Spleen (tissue), 11 donors: Measurements from ENCODE around the gene NOL3. TPM values are rescaled to one million over a fixed set of nuclear protein-coding genes. Genes with fewer than 3 reads are reported as not detected.

ENCODE experiments used
- DNase-seq: peaks from one replicate; pipeline ENCODE4 v3.0.0-alpha.2; 2020
- H3K27ac ChIP-seq, 8 donors: fragments of 200-600 bp; sonication (generic) in 7 of 8; 1 replicate in 4 of 8; 2 replicates in 4 of 8; pipeline versions ENCODE4 v1.5.0 to v1.8.0; 2016 to 2021; ENCODE audit warnings: inconsistent platforms in 4 of 8, mild to moderate bottlenecking in 4 of 8, moderate library complexity in 1 of 8
- H3K27me3 ChIP-seq, 7 donors: fragments of 200-600 bp; sonication (generic) in 6 of 7; replicated peaks in 1 of 7; 1 replicate in 4 of 7; 2 replicates in 3 of 7; pipeline versions ENCODE4 v1.5.0 to v1.8.0; 2016 to 2021; ENCODE audit warnings: inconsistent platforms in 3 of 7, mild to moderate bottlenecking in 1 of 7
- H3K36me3 ChIP-seq, 6 donors: fragments of 200-600 bp; sonication (generic) in 5 of 6; 1 replicate in 4 of 6; 2 replicates in 2 of 6; pipeline versions ENCODE4 v1.5.0 to v1.8.0; 2016 to 2021; ENCODE audit warnings: inconsistent platforms in 2 of 6
- H3K4me1 ChIP-seq, 6 donors: fragments of 200-600 bp; sonication (generic) in 5 of 6; 1 replicate in 3 of 6; 2 replicates in 3 of 6; pipeline versions ENCODE4 v1.5.0 to v1.8.0; 2016 to 2021; ENCODE audit warnings: inconsistent platforms in 3 of 6
- H3K4me3 ChIP-seq, 8 donors: fragments of 200-600 bp; sonication (generic) in 7 of 8; 1 replicate in 4 of 8; 2 replicates in 4 of 8; pipeline versions ENCODE4 v1.5.0 to v1.8.0; 2016 to 2021; ENCODE audit warnings: inconsistent platforms in 4 of 8, mild to moderate bottlenecking in 4 of 8, moderate library complexity in 2 of 8
- H3K9me3 ChIP-seq, 8 donors: fragments of 200-600 bp; sonication (generic) in 7 of 8; 1 replicate in 4 of 8; 2 replicates in 4 of 8; pipeline versions ENCODE4 v1.5.0 to v1.8.0; 2016 to 2021; ENCODE audit warnings: inconsistent platforms in 4 of 8
- CTCF ChIP-seq, 11 experiments: fragments of 200-600 bp in 7 of 11; fragments of 450-650 bp in 4 of 11; sonication (generic) in 4 of 11; IDR thresholded peaks in 8 of 11; conservative IDR thresholded peaks in 3 of 11; 1 replicate in 7 of 11; 2 replicates in 4 of 11; pipeline versions ENCODE4 v1.4.0 to v1.8.0; 2016 to 2021; ENCODE audit warnings: antibody characterized with exemption in 11 of 11, inconsistent platforms in 4 of 11, mild to moderate bottlenecking in 1 of 11
- POLR2A ChIP-seq, 3 donors: fragments of 450-650 bp; IDR thresholded peaks; one replicate each; pipeline ENCODE4 v1.5.1; 2017; ENCODE audit warnings: antibody characterized with exemption in 3 of 3, mild to moderate bottlenecking in 1 of 3
- POLR2AphosphoS5 ChIP-seq, 3 donors: sonication (generic); formaldehyde crosslinking; IDR thresholded peaks; one replicate each; pipeline ENCODE4 v1.5.1; 2017; ENCODE audit warnings: antibody characterized with exemption in 3 of 3
- WGBS, 5 donors: extraction: QIAGEN DNeasy Blood & Tissue Kit in 3 of 5; methylation state at CpG; one replicate each; pipeline versions ENCODE4 v1.1.5 to v1.1.7; 2013 to 2018; 5-methylcytosine and 5-hydroxymethylcytosine counted together
- intact Hi-C: fragments of 100-400 bp; cut with DNase I; formaldehyde crosslinking; loops from one replicate; pipeline ENCODE4 v1.15.0; 2023; ENCODE audit warnings: low total_unique reads
- polyA plus RNA-seq, 3 donors: library from polyadenylated mRNA; stranded (reverse); fragments of 200-250 nt; gene quantifications; one replicate each; pipeline ENCODE4 v1.2.1, GENCODE V29; 2013
- total RNA-seq, 7 donors: library from RNA; depleted of rRNA in 3 of 7; stranded (reverse); fragments of >200 nt in 3 of 7; fragmentation: NEBNext Ultra II Directional in 4 of 7; extraction: Animal tissue kit (Norgen Biotek cat#: 25700) in 4 of 7; gene quantifications; one replicate each; pipeline versions ENCODE4 v1.1.0 to v1.2.1, GENCODE V29; 2016 to 2021
- donor health status: healthy with polysubstance abuse.
- donor health status: DM: no; HTN: no; CAD: no; lungs with moderate emphysema.
- donor health status: DM: no; HTN: no; CAD: no.
- donor health status: Bipolar disorder and iron deficiency.
- donor health status: healthy.
- donor health status: DM: no; HTN: no; CAD: no.
- donor health status: DM: yes; HTN: yes; CAD: no.

NOL3 gene
- total and polyA plus RNA-seq, 10 donors = 8.2 to 14.2 (median 12.7) TPM

GRCh38 chr16:67208154-67208896 lies 38.0 kb downstream of the NOL3 start:
- Histone ChIP-seq H3K27me3 (no peaks in the 10 kb centered on the region), H3K4me3 (no peak overlapping the region), H3K36me3 (peaks cover 0 to 49% (median 9%) of the 10 kb centered on the region in 6 donors), H3K27ac (no peak overlapping the region), H3K4me1 (peaks cover 0 to 20% (median 2%) of the 10 kb centered on the region in 6 donors), H3K9me3 (no peaks in the 10 kb centered on the region)
- TF ChIP-seq POLR2A (IDR thresholded peaks at IDR 0.05) (no peak), CTCF (IDR thresholded peaks at IDR 0.05 in 8 of 11, conservative IDR thresholded peaks at IDR 0.05 in 3 of 11) (no peak), POLR2AphosphoS5 (IDR thresholded peaks at IDR 0.05) (peak in 1 of 3 donors; percentile 41)
- intact Hi-C loops = no loop called here
- WGBS, 5 donors = 86 to 93% (median 91%) methylated on average over 4 to 11 of the region's 11 CpGs
- DNase-seq = no peak

GRCh38 chr16:67209565-67209964 lies 39.2 kb downstream of the NOL3 start:
- no peak overlapping the region for H3K4me3 ChIP-seq
- TF ChIP-seq CTCF (IDR thresholded peaks at IDR 0.05 in 8 of 11, conservative IDR thresholded peaks at IDR 0.05 in 3 of 11) (no peak), POLR2AphosphoS5 (IDR thresholded peaks at IDR 0.05) (no peak), POLR2A (IDR thresholded peaks at IDR 0.05) (no peak)
- no peak for DNase-seq
- 82 to 93% (median 86%) methylated on average over 8 of the region's 8 CpGs for WGBS, 5 donors
- peaks cover 0 to 36% (median 0%) of the 10 kb centered on the region in 6 donors for H3K36me3 ChIP-seq
- intact Hi-C loops = no loop called here
- peaks cover 0 to 15% (median 2%) of the 10 kb centered on the region in 6 donors for H3K4me1 ChIP-seq
- H3K27me3 ChIP-seq = no peaks in the 10 kb centered on the region
- H3K9me3 ChIP-seq = no peaks in the 10 kb centered on the region
- no peak overlapping the region for H3K27ac ChIP-seq

- Histone ChIP-seq H3K4me3 (no peak overlapping the region), H3K4me1 (peaks cover 0 to 12% (median 2%) of the 10 kb centered on the region in 6 donors), H3K36me3 (peaks cover 0 to 34% (median 0%) of the 10 kb centered on the region in 6 donors), H3K9me3 (no peaks in the 10 kb centered on the region), H3K27me3 (no peaks in the 10 kb centered on the region), H3K27ac (no peak overlapping the region)
- intact Hi-C loops = no loop called here
- DNase-seq = no peak
- TF ChIP-seq POLR2AphosphoS5 (IDR thresholded peaks at IDR 0.05) (peak in 1 of 3 donors; percentile 31), CTCF (IDR thresholded peaks at IDR 0.05 in 8 of 11, conservative IDR thresholded peaks at IDR 0.05 in 3 of 11) (no peak)
- WGBS, 5 donors = 87 to 93% (median 91%) methylated on average over 9 to 25 of the region's 25 CpGs
These were observed 40.0 kb downstream of the NOL3 start for GRCh38 chr16:67210069-67210937.

GRCh38 chr16:67211674-67212073 lies 41.3 kb downstream of the NOL3 start:
- Histone ChIP-seq H3K9me3 (no peaks in the 10 kb centered on the region), H3K4me1 (peaks cover 0 to 25% (median 8%) of the 10 kb centered on the region in 6 donors), H3K4me3 (no peak overlapping the region), H3K27me3 (no peaks in the 10 kb centered on the region), H3K36me3 (peaks cover 0 to 23% (median 0%) of the 10 kb centered on the region in 6 donors), H3K27ac (no peak overlapping the region)
- intact Hi-C loops = no loop called here
- DNase-seq = no peak
- TF ChIP-seq POLR2AphosphoS5 (IDR thresholded peaks at IDR 0.05) (no peak), CTCF (IDR thresholded peaks at IDR 0.05 in 8 of 11, conservative IDR thresholded peaks at IDR 0.05 in 3 of 11) (no peak), POLR2A (IDR thresholded peaks at IDR 0.05) (no peak)
- 84 to 93% (median 87%) methylated on average over 7 of the region's 7 CpGs for WGBS, 5 donors
